ENCODE measurements around the gene TMPRSS6. TPM values are rescaled to one million over a fixed set of nuclear protein-coding genes. Genes with fewer than 3 reads are reported as not detected.
A peak's percentile ranks its signal among the peaks of the same experiment; 100 is the strongest.

The TMPRSS6 gene
- total RNA-seq, result not detected in 2 replicates

GRCh38 chr22:37109242-37109917 lies at the start of gene TMPRSS6:
TSS of gene TMPRSS6 (minus strand) at chr22:37109713. CDS start at chr22:37103417, 6,296 bp downstream.
- no peaks in the 10 kb centered on the region for H3K36me3 ChIP-seq (ENCODE audit: insufficient read depth, low read length)
- no peak within 1 kb of the TSS for H3K4me3 ChIP-seq (ENCODE audit: insufficient read depth, low read length)
- no peak within 1 kb of the TSS for H3K4me2 ChIP-seq (ENCODE audit: insufficient read depth, low read length)
- no peaks in the 10 kb centered on the region for H4K20me1 ChIP-seq (ENCODE audit: insufficient read depth, low read length)
- H3K27me3 ChIP-seq (ENCODE audit: insufficient read depth, low read length), result peaks cover 8% of the 10 kb centered on the region
- DNase-seq (ENCODE audit: insufficient read length, low spot score, missing footprints), result no peak
- H3K27ac ChIP-seq (ENCODE audit: low read depth, low read length), result no peak within 1 kb of the TSS
- no peaks in the 10 kb centered on the region for H3K4me1 ChIP-seq (ENCODE audit: insufficient read depth, low read length)
- no peaks in the 10 kb centered on the region for H3K9me3 ChIP-seq (ENCODE audit: low read depth, low read length)
- H3K79me2 ChIP-seq (ENCODE audit: insufficient read depth, low read length), result no peaks in the 10 kb centered on the region
- TF ChIP-seq CTCF (IDR thresholded peaks at IDR 0.05; ENCODE audit: extremely low read depth, low read depth, low read length), result no peak
- H2AFZ ChIP-seq (ENCODE audit: low read length), result no peak within 1 kb of the TSS

GRCh38 chr22:37158963-37159290 lies 49.4 kb upstream of the TMPRSS6 start:
- no peaks in the 10 kb centered on the region for H3K9me3 ChIP-seq (ENCODE audit: low read depth, low read length)
- no peak for TF ChIP-seq CTCF (IDR thresholded peaks at IDR 0.05; ENCODE audit: extremely low read depth, low read depth, low read length)
- no peaks in the 10 kb centered on the region for H3K79me2 ChIP-seq (ENCODE audit: insufficient read depth, low read length)
- no peak overlapping the region for H2AFZ ChIP-seq (ENCODE audit: low read length)
- H3K36me3 ChIP-seq (ENCODE audit: insufficient read depth, low read length), result no peaks in the 10 kb centered on the region
- H3K27me3 ChIP-seq (ENCODE audit: insufficient read depth, low read length), result peaks cover 15% of the 10 kb centered on the region
- H3K4me3 ChIP-seq (ENCODE audit: insufficient read depth, low read length), result no peak overlapping the region
- peak; percentile 26 for DNase-seq (ENCODE audit: insufficient read length, low spot score, missing footprints)
- no peak overlapping the region for H3K4me2 ChIP-seq (ENCODE audit: insufficient read depth, low read length)
- no peaks in the 10 kb centered on the region for H4K20me1 ChIP-seq (ENCODE audit: insufficient read depth, low read length)
- no peak overlapping the region for H3K27ac ChIP-seq (ENCODE audit: low read depth, low read length)
- peaks cover 7% of the 10 kb centered on the region for H3K4me1 ChIP-seq (ENCODE audit: insufficient read depth, low read length)

GRCh38 chr22:37157516-37158285 lies 48.2 kb upstream of the TMPRSS6 start:
- peak; percentile 84 for DNase-seq (ENCODE audit: insufficient read length, low spot score, missing footprints)
- H3K4me2 ChIP-seq (ENCODE audit: insufficient read depth, low read length), result no peak overlapping the region
- peaks cover 18% of the 10 kb centered on the region for H3K27me3 ChIP-seq (ENCODE audit: insufficient read depth, low read length)
- no peaks in the 10 kb centered on the region for H3K79me2 ChIP-seq (ENCODE audit: insufficient read depth, low read length)
- no peak for TF ChIP-seq CTCF (IDR thresholded peaks at IDR 0.05; ENCODE audit: extremely low read depth, low read depth, low read length)
- no peaks in the 10 kb centered on the region for H3K36me3 ChIP-seq (ENCODE audit: insufficient read depth, low read length)
- H3K27ac ChIP-seq (ENCODE audit: low read depth, low read length), result no peak overlapping the region
- H3K9me3 ChIP-seq (ENCODE audit: low read depth, low read length), result no peaks in the 10 kb centered on the region
- H3K4me1 ChIP-seq (ENCODE audit: insufficient read depth, low read length), result peaks cover 7% of the 10 kb centered on the region
- H2AFZ ChIP-seq (ENCODE audit: low read length), result no peak overlapping the region
- H4K20me1 ChIP-seq (ENCODE audit: insufficient read depth, low read length), result no peaks in the 10 kb centered on the region
- H3K4me3 ChIP-seq (ENCODE audit: insufficient read depth, low read length), result no peak overlapping the region

GRCh38 chr22:37156686-37157435 lies 47.3 kb upstream of the TMPRSS6 start:
- DNase-seq (ENCODE audit: insufficient read length, low spot score, missing footprints), result peak; percentile 29
- no peaks in the 10 kb centered on the region for H3K9me3 ChIP-seq (ENCODE audit: low read depth, low read length)
- no peak overlapping the region for H2AFZ ChIP-seq (ENCODE audit: low read length)
- H3K4me1 ChIP-seq (ENCODE audit: insufficient read depth, low read length), result peaks cover 7% of the 10 kb centered on the region
- no peaks in the 10 kb centered on the region for H4K20me1 ChIP-seq (ENCODE audit: insufficient read depth, low read length)
- no peak overlapping the region for H3K4me3 ChIP-seq (ENCODE audit: insufficient read depth, low read length)
- no peak for TF ChIP-seq CTCF (IDR thresholded peaks at IDR 0.05; ENCODE audit: extremely low read depth, low read depth, low read length)
- H3K36me3 ChIP-seq (ENCODE audit: insufficient read depth, low read length), result no peaks in the 10 kb centered on the region
- no peak overlapping the region for H3K27ac ChIP-seq (ENCODE audit: low read depth, low read length)
- no peak overlapping the region for H3K4me2 ChIP-seq (ENCODE audit: insufficient read depth, low read length)
- H3K27me3 ChIP-seq (ENCODE audit: insufficient read depth, low read length), result peaks cover 18% of the 10 kb centered on the region
- no peaks in the 10 kb centered on the region for H3K79me2 ChIP-seq (ENCODE audit: insufficient read depth, low read length)
